Measurements from ENCODE around the gene SIAH1.

GRCh38 chr16:48378836-48379235, 6.4 kb downstream of the SIAH1 start:
- TF ChIP-seq CTCF (IDR thresholded peaks at IDR 0.05) (no peak), POLR2A (IDR thresholded peaks at IDR 0.05) (no peak), POLR2AphosphoS5 (IDR thresholded peaks at IDR 0.05) (no peak)

Measured in stomach (tissue), 4 donors.